HG03135 (cell line): ENCODE data around the gene SNX1.

Experiments
- ATAC-seq: cut with Tn5 transposase; IDR thresholded peaks from one replicate; pipeline ENCODE4 v1.9.1; 2021; ENCODE audit warnings: mild to moderate bottlenecking, moderate library complexity; ENCODE audit not compliant: unreplicated experiment

Gene SNX1

GRCh38 chr15:64162478-64162868, 66.7 kb downstream of the SNX1 start:
- peak; percentile 20 for ATAC-seq

- ATAC-seq: peak; percentile 89
Measured at GRCh38 chr15:64162869-64163658, 67.3 kb downstream of the SNX1 start, which contains the start of gene PPIB. Gene PPIB (minus strand): TSS chr15:64163022. CDS start chr15:64162986, 36 bp downstream.

- peak; percentile 1 for ATAC-seq
Measured at GRCh38 chr15:64163659-64164362, 68.0 kb downstream of the SNX1 start.

GRCh38 chr15:64164436-64164835, 68.7 kb downstream of the SNX1 start:
- no peak for ATAC-seq

- no peak for ATAC-seq
Measured at GRCh38 chr15:64166102-64166890, 70.5 kb downstream of the SNX1 start.

GRCh38 chr15:64180235-64180824, 84.5 kb downstream of the SNX1 start:
- peak; percentile 67 for ATAC-seq

- ATAC-seq: no peak
Measured at GRCh38 chr15:64182859-64183370, 87.1 kb downstream of the SNX1 start.

GRCh38 chr15:64185146-64185911, 89.5 kb downstream of the SNX1 start:
- no peak for ATAC-seq

- no peak for ATAC-seq
Measured at GRCh38 chr15:64187396-64188191, 91.8 kb downstream of the SNX1 start.
